NB4 (cell line): ENCODE measurements around the gene PCDHAC1.
"Not testable (repeated sequence)": the region's sequence is repeated elsewhere in the genome, so short reads cannot be mapped to it uniquely, and the experiment has no call there.

ENCODE experiments used
- DNase-seq: peaks from one replicate; pipeline ENCODE4 v3.0.0; 2010; ENCODE audit warnings: low read depth
- H3K4me3 ChIP-seq: one replicate; pipeline ENCODE4 v1.5.1; 2011; ENCODE audit warnings: mild to moderate bottlenecking, low read depth, low read length, moderate library complexity
- MYC ChIP-seq: IDR thresholded peaks from 2 replicates; pipeline ENCODE4 v1.6.1; 2011; ENCODE audit warnings: low read depth, low read length
- POLR2A ChIP-seq: IDR thresholded peaks from 2 replicates; pipeline ENCODE4 v1.6.1; 2011; ENCODE audit warnings: mild to moderate bottlenecking; ENCODE audit not compliant: insufficient read length; ENCODE audit errors: extremely low read depth
- TF ChIP-seq, protein P1 (sequence below): IDR thresholded peaks from one replicate; pipeline ENCODE4 v1.5.1; 2012; ENCODE audit warnings: low read depth, low read length
- TF ChIP-seq, protein P2 (sequence below): IDR thresholded peaks from 2 replicates; pipeline ENCODE4 v1.6.1; 2011; ENCODE audit warnings: low read depth, low read length

PCDHAC1 gene, protein sequence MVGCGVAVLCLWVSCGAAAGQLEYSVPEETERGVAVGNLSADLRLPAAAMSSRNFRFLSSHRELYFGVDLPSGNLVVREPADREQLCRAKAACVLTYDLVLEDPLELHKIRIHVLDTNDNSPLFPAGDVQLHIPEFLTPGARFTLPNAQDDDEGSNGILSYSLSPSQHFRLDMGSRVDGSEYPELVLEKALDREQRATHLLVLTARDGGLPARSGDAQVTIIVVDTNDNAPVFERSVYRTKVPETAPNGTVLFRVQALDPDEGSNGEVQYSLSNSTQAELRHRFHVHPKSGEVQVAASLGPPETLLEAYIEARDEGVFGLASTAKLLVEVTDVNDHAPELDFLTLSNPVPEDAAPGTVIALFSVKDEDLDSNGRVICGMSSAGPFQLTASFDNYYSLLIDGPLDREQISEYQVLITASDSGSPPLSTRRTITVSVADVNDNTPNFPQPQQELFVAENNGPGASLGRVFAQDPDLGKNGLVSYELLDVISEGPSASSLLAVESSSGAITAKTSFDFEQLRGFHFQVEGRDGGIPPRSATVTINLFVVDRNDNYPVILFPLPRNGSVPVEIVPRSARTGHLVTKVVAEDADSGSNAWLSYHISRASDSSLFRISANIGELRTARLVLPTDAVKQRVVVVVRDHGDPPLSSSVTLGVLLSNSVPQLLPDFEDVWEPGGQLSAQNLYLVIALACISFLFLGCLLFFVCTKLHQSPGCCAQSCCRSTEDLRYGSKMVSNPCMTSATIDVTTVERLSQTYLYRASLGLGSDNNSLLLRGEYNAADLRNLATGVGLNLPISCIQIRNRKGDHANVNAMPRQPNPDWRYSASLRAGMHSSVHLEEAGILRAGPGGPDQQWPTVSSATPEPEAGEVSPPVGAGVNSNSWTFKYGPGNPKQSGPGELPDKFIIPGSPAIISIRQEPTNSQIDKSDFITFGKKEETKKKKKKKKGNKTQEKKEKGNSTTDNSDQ

DNA sequence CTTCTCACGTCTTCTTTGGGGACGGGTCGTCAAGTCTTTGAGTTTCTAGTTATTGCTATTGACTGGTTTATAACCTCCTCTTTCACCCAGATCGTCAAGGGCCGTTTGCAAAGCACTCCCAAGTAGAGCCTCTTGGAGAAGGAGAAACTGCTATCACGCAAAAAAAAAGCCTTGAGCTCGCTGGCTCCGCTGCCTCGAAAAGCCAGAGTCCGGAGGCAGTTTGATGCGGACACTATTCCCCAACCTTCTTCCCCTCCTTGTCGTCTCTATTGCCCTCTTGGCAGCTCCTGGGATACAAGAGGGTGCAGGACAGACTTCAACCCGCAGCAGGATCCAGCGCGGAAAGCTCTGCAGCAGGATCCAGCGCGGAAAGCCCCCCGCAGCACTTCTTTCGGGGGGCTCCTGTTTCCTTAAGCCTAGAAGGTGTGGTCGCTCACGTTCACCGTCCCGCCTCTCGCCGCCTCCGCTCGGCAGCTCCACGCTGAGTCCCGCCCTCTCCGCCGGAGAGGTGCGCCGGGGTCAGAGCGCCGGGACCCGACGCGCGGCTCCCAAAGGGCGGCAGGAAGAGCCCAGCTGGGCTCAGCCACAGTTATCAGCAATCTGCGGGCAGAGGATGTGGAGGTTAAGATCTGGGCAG lies at the start of gene PCDHAC1:
Gene PCDHAC1, plus strand, starts transcription at position 494 of the 637 bp plus-strand sequence. CDS start 594 bp downstream, outside the sequence.
- TF ChIP-seq MYC (no peak), POLR2A (no peak)
- TF ChIP-seq, protein P1, sequence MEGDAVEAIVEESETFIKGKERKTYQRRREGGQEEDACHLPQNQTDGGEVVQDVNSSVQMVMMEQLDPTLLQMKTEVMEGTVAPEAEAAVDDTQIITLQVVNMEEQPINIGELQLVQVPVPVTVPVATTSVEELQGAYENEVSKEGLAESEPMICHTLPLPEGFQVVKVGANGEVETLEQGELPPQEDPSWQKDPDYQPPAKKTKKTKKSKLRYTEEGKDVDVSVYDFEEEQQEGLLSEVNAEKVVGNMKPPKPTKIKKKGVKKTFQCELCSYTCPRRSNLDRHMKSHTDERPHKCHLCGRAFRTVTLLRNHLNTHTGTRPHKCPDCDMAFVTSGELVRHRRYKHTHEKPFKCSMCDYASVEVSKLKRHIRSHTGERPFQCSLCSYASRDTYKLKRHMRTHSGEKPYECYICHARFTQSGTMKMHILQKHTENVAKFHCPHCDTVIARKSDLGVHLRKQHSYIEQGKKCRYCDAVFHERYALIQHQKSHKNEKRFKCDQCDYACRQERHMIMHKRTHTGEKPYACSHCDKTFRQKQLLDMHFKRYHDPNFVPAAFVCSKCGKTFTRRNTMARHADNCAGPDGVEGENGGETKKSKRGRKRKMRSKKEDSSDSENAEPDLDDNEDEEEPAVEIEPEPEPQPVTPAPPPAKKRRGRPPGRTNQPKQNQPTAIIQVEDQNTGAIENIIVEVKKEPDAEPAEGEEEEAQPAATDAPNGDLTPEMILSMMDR: no peak
- TF ChIP-seq, protein P2, sequence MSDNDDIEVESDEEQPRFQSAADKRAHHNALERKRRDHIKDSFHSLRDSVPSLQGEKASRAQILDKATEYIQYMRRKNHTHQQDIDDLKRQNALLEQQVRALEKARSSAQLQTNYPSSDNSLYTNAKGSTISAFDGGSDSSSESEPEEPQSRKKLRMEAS: no peak
- H3K4me3 ChIP-seq: no peak within 1 kb of the TSS
- DNase-seq: no peak

DNA sequence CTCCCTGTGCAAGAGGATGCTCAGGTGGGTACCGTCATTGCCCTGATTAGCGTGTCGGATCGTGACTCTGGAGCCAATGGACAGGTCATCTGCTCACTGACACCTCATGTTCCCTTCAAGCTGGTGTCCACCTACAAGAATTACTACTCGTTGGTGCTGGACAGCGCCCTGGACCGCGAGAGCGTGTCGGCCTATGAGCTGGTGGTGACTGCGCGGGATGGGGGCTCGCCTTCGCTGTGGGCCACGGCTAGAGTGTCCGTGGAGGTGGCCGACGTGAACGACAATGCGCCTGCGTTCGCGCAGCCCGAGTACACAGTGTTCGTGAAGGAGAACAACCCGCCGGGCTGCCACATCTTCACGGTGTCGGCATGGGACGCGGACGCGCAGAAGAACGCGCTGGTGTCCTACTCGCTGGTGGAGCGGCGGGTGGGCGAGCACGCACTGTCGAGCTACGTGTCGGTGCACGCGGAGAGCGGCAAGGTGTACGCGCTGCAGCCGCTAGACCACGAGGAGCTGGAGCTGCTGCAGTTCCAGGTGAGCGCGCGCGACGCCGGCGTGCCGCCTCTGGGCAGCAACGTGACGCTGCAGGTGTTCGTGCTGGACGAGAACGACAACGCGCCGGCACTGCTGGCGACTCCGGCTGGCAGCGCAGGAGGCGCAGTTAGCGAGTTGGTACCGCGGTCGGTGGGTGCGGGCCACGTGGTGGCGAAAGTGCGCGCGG lies 49.4 kb upstream of the PCDHAC1 start:
- not testable (repeated sequence) for H3K4me3 ChIP-seq, DNase-seq

DNA sequence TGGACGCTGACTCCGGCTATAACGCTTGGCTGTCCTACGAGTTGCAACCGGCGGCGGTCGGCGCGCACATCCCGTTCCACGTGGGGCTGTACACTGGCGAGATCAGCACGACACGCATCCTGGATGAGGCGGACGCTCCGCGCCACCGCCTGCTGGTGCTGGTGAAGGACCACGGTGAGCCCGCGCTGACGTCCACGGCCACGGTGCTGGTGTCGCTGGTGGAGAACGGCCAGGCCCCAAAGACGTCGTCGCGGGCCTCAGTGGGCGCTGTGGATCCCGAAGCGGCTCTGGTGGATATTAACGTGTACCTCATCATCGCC lies 48.9 kb upstream of the PCDHAC1 start:
- no peak for DNase-seq
- TF ChIP-seq POLR2A (no peak), MYC (no peak)
- TF ChIP-seq, protein P1: no peak
- TF ChIP-seq, protein P2: no peak
- H3K4me3 ChIP-seq: no peak overlapping the region

DNA sequence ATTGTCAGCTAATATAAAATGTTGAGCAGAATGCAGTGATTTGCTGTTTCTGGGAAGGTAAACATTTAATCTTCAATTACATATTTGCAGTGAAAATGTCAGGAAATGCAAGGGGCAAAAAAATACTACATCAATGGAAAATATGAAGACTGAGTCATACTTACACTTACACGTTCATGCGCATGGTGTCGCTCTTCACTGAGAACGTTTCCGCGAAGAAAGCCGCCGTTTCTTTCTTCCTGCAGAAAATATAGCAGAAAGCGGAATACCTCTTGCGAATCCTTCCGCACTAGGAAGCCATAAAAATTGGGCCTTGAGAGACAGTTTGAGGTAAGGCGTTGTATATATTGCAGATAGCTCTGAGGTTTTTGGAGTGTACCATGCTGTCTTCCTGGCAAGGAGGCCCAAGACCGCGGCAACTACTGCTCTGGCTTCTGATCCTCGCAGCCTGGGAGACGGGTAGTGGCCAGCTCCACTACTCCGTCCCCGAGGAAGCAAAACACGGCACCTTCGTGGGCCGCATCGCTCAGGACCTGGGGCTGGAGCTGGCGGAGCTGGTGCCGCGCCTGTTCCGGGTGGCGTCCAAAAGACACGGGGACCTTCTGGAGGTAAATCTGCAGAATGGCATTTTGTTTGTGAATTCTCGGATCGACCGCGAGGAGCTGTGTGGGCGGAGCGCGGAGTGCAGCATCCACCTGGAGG lies 44.1 kb upstream of the PCDHAC1 start, which contains the start of gene PCDHA13:
Gene PCDHA13, plus strand, starts transcription at position 236 of the 702 bp plus-strand sequence. Its CDS starts 145 bp downstream, at position 381.
- TF ChIP-seq MYC (no peak), POLR2A (no peak)
- TF ChIP-seq, protein P1: no peak
- TF ChIP-seq, protein P2: no peak
- H3K4me3 ChIP-seq: no peak within 1 kb of the TSS
- DNase-seq: no peak

DNA sequence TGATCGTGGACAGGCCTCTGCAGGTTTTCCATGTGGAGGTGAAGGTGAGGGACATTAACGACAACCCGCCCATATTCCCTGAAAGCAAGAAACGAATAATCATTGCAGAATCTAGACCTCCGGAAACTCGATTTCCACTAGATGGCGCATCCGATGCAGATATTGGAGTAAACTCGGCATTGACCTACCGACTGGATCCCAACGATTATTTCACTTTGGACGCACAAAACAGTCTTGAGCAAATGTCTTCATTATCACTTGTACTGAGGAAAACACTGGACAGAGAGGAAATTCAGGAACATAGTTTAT lies 43.6 kb upstream of the PCDHAC1 start:
- TF ChIP-seq, protein P2: no peak
- no peak for TF ChIP-seq POLR2A
- no peak for TF ChIP-seq MYC
- TF ChIP-seq, protein P1: peak; percentile 14
- peak; percentile 28 for DNase-seq
- no peak overlapping the region for H3K4me3 ChIP-seq
